ENCODE measurements around the gene DPEP2. TPM values are rescaled to one million over a fixed set of nuclear protein-coding genes. Genes with fewer than 3 reads are reported as not detected.
A peak's percentile ranks its signal among the peaks of the same experiment; 100 is the strongest.

The DPEP2 gene
- total and polyA plus RNA-seq, 2 of the 13 experiments (the other 11 are each of a cell fraction or from before 2014, with no cell fraction given) = 0.18 TPM; not detected in 1

DNA sequence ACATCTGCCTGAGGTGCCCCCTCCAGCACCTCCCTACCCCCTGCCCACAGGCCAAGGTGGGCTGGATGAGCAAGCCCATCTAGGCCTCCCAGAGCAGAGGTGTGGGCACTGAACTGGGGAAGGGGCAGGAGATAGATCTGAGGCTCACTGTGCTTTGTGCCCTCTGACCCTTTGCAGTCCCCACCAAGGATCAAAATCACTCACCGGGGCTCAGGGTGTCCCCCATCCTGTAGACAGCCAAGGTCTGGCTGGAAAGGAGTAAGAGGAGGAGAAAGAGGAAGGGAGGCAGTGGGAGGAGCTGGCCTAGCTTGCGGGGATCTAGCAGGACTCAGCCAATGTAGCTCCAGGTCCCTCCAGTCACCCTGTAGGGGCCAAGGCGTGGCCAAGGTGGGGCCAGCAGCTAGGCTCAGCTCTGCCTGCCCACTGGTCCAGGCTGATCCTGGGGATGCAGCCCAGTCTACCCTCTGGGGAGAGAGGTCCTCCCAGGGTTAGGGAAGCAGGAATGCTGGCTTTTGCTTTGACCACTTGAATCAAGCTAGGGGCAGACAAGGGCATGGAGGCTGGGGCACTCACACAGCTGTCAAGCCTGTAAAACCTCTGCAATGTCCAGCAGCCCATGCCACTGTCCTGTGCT is 32.6 kb downstream of the DPEP2 start (continued):
- TF ChIP-seq MEF2D (CRISPR knock-in tag; IDR thresholded peaks at IDR 0.05) (no peak; the same call in 1 of the 2 replicates), POLR2G (IDR thresholded peaks at IDR 0.05; ENCODE audit: low read depth, low read length) (no peak; the same call in 1 of the 2 replicates), TEF (CRISPR knock-in tag; IDR thresholded peaks at IDR 0.05) (no peak), MTF2 (CRISPR knock-in tag; IDR thresholded peaks at IDR 0.05; ENCODE audit: borderline replicate concordance) (no peak), IRF2 (CRISPR knock-in tag; IDR thresholded peaks at IDR 0.05) (no peak), REXO4 (CRISPR knock-in tag; IDR thresholded peaks at IDR 0.05; ENCODE audit: borderline replicate concordance) (no peak), SP2 (CRISPR knock-in tag; IDR thresholded peaks at IDR 0.05) (no peak), ZBTB20 (CRISPR knock-in tag; IDR thresholded peaks at IDR 0.05; ENCODE audit: borderline replicate concordance, low read depth) (peak; percentile 31; the same call in 1 of the 2 replicates), ZBTB38 (CRISPR knock-in tag; IDR thresholded peaks at IDR 0.05) (peak; percentile 18; the same call in 1 of the 2 replicates), ZNF780A (CRISPR knock-in tag; IDR thresholded peaks at IDR 0.05) (no peak), ZNF30 (CRISPR knock-in tag; IDR thresholded peaks at IDR 0.05) (no peak), RAD51 (IDR thresholded peaks at IDR 0.05; ENCODE audit: borderline replicate concordance) (no peak), FOXM1 (CRISPR knock-in tag; IDR thresholded peaks at IDR 0.05) (no peak), ZNF280D (CRISPR knock-in tag; IDR thresholded peaks at IDR 0.05) (peak; percentile 18; the same call in 1 of the 2 replicates)
- TF ChIP-seq, protein P1, sequence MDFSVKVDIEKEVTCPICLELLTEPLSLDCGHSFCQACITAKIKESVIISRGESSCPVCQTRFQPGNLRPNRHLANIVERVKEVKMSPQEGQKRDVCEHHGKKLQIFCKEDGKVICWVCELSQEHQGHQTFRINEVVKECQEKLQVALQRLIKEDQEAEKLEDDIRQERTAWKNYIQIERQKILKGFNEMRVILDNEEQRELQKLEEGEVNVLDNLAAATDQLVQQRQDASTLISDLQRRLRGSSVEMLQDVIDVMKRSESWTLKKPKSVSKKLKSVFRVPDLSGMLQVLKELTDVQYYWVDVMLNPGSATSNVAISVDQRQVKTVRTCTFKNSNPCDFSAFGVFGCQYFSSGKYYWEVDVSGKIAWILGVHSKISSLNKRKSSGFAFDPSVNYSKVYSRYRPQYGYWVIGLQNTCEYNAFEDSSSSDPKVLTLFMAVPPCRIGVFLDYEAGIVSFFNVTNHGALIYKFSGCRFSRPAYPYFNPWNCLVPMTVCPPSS (IDR thresholded peaks at IDR 0.05) = no peak
- TF ChIP-seq, protein P2, sequence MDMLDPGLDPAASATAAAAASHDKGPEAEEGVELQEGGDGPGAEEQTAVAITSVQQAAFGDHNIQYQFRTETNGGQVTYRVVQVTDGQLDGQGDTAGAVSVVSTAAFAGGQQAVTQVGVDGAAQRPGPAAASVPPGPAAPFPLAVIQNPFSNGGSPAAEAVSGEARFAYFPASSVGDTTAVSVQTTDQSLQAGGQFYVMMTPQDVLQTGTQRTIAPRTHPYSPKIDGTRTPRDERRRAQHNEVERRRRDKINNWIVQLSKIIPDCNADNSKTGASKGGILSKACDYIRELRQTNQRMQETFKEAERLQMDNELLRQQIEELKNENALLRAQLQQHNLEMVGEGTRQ (IDR thresholded peaks at IDR 0.05; ENCODE audit: low read depth, low read length) = no peak
- TF ChIP-seq, protein P2 (CRISPR knock-in tag; IDR thresholded peaks at IDR 0.05; ENCODE audit: borderline replicate concordance) = no peak
- TF ChIP-seq, protein P3, sequence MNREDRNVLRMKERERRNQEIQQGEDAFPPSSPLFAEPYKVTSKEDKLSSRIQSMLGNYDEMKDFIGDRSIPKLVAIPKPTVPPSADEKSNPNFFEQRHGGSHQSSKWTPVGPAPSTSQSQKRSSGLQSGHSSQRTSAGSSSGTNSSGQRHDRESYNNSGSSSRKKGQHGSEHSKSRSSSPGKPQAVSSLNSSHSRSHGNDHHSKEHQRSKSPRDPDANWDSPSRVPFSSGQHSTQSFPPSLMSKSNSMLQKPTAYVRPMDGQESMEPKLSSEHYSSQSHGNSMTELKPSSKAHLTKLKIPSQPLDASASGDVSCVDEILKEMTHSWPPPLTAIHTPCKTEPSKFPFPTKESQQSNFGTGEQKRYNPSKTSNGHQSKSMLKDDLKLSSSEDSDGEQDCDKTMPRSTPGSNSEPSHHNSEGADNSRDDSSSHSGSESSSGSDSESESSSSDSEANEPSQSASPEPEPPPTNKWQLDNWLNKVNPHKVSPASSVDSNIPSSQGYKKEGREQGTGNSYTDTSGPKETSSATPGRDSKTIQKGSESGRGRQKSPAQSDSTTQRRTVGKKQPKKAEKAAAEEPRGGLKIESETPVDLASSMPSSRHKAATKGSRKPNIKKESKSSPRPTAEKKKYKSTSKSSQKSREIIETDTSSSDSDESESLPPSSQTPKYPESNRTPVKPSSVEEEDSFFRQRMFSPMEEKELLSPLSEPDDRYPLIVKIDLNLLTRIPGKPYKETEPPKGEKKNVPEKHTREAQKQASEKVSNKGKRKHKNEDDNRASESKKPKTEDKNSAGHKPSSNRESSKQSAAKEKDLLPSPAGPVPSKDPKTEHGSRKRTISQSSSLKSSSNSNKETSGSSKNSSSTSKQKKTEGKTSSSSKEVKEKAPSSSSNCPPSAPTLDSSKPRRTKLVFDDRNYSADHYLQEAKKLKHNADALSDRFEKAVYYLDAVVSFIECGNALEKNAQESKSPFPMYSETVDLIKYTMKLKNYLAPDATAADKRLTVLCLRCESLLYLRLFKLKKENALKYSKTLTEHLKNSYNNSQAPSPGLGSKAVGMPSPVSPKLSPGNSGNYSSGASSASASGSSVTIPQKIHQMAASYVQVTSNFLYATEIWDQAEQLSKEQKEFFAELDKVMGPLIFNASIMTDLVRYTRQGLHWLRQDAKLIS (CRISPR knock-in tag; IDR thresholded peaks at IDR 0.05) = no peak

Measured in HepG2 (cell line).